ENCODE data around the gene ARL14EP.

Gene ARL14EP

DNA sequence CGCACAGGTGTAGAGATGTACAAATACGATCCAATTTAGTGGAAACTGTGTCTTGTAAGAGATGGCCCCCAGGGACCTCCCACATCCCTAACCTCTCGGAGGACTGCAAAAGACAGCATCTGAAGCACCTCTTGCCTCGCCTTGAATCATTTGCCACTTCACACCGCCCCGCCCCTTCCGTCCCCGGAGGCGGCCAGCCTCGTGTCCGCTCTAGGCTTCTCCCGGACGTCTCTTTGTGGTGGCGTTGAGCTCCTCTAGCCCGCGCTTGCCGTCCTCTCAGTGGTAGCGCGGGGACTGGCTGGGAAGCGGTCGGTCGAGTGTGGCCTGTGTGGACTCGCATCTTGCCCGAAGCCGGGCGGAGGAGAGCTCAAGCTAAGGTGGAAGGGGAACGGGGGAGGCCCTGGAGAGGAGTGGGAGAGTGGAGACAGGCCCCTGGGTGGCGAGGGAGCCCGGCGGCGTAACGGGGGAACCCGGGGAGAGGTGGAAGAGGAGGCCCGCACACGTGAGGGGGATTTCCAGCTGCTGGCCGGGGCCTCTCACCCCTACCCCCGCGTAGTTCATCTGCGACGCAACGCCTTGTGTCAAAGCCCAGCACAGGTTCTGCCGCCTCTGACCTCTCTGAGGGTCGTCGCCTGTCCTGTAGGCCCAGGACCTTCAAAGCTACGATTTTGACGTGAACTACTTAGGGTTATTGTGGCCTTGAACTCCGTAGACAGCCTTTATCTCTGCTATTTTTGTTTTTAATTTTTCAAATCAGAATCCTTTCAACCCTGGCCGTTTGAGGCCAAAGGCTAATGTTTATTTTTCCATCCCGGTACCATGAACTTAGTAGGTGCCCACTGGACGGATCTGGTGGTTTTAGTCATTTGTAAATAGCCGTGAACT lies at the start of gene ARL14EP:
Gene ARL14EP (plus strand): TSS at position 279 of the 885 bp plus-strand sequence. CDS start 7,845 bp downstream, outside the sequence.
- H3K4me3 ChIP-seq (ENCODE audit: low read depth, low read length) = peak within 1 kb of the TSS; percentile 71

DNA sequence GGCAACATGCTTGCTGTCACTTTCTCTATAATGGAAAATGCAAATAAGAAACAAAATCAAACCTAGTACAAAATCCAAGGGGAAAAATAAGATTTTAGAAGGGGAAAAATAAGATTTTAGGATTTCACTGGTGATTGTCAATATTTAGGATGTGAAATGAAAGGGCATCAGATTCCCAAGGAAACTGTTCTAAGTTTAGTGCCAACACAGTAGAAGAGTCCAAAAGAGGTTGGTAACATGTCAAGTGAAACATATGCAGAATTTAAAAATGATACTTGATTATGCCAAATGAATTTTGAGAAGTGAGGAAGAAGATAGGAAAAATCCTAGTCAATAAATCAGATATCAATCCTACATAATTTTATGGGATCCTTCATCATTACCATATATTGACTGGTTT lies 45.7 kb upstream of the ARL14EP start:
- H3K4me3 ChIP-seq (ENCODE audit: low read depth, low read length) = no peak overlapping the region
- TF ChIP-seq, protein P1, sequence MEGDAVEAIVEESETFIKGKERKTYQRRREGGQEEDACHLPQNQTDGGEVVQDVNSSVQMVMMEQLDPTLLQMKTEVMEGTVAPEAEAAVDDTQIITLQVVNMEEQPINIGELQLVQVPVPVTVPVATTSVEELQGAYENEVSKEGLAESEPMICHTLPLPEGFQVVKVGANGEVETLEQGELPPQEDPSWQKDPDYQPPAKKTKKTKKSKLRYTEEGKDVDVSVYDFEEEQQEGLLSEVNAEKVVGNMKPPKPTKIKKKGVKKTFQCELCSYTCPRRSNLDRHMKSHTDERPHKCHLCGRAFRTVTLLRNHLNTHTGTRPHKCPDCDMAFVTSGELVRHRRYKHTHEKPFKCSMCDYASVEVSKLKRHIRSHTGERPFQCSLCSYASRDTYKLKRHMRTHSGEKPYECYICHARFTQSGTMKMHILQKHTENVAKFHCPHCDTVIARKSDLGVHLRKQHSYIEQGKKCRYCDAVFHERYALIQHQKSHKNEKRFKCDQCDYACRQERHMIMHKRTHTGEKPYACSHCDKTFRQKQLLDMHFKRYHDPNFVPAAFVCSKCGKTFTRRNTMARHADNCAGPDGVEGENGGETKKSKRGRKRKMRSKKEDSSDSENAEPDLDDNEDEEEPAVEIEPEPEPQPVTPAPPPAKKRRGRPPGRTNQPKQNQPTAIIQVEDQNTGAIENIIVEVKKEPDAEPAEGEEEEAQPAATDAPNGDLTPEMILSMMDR (conservative IDR thresholded peaks at IDR 0.05; ENCODE audit: low read depth, low read length) = no peak
- no peak for DNase-seq (ENCODE audit: low read depth)

More for the DNA sequence above, at the start of gene ARL14EP:
- peak; percentile 98 for DNase-seq (ENCODE audit: low read depth)
- TF ChIP-seq, protein P1 (conservative IDR thresholded peaks at IDR 0.05; ENCODE audit: low read depth, low read length) = no peak

DNA sequence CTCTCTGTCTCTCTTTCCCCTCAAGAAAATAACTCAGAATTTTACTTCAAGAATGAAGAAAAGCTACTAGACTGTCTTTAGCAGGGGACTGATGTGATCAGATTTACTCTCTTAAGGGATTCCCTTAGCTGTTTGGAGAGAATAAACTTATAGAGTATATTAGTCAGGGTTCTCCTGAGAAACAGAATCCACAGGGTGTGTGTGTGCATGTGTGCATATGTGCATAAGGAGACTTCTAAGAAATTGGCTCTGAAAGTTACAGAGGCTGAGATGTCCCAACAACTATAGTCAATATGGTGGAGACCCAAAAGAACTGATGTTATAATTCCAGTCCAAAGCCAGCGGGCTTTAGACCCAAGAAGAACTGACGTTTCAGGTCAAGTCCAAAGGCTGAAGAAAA lies 43.1 kb upstream of the ARL14EP start:
- DNase-seq (ENCODE audit: low read depth) = no peak
- H3K4me3 ChIP-seq (ENCODE audit: low read depth, low read length) = no peak overlapping the region
- TF ChIP-seq, protein P1 (conservative IDR thresholded peaks at IDR 0.05; ENCODE audit: low read depth, low read length) = no peak

DNA sequence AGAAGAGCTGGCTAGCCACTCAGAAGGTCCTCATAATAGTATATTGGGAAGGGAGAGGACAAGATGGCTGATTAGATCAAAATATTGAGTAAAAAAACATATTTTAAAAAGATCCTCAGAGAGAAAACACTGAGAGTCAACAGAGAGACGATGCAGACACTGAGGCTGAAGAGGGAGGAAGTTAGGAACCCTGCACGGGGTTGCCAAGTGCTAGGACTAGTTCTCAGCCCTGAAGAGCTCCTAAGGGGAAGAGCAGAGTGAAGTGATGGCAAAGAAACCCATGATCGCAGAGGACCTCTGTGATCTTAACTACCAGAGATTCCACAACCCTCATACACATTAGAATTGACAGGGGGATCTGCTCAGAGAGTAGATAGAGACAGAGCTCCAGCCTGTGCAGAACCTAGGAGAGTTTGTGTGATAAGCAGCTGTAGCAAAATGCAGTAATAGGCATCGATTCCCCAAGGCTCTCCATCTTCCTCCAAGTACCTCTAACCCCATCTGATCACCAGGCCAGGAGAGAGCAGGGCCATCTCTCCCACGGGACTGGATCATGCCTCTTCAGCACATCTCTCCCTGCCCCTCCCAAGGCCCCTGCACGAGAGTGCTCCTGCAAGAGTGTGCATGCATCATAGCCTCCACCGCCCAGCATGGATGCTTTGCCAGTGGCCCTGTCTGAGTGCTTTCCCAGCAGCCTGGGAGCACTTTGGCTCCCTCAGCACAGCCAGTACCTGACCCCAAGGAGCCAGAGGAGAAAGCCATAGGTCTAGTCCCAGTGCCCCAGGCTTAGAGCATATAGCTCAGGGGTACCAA lies 41.2 kb upstream of the ARL14EP start:
- H3K4me3 ChIP-seq (ENCODE audit: low read depth, low read length) = no peak overlapping the region
- DNase-seq (ENCODE audit: low read depth) = no peak
- TF ChIP-seq, protein P1 (conservative IDR thresholded peaks at IDR 0.05; ENCODE audit: low read depth, low read length) = no peak

DNA sequence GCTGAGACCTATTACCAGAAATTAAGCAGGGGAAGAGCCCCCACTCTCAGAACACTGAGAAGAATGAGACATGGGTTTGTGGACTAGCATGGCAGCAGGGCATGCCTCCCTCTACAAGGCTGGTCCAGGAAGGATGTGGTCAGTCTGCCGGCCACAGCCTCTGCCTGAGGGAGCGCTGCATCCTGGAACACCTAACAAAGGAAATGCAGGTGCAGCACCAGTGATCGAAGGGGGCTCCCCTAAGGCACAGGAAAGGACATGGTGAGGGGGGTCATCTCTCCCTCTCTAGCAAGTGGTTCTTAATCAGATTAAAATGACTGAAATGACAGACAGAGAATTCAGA lies 40.6 kb upstream of the ARL14EP start:
- H3K4me3 ChIP-seq (ENCODE audit: low read depth, low read length) = no peak overlapping the region
- TF ChIP-seq, protein P1 (conservative IDR thresholded peaks at IDR 0.05; ENCODE audit: low read depth, low read length) = no peak
- DNase-seq (ENCODE audit: low read depth) = no peak

DNA sequence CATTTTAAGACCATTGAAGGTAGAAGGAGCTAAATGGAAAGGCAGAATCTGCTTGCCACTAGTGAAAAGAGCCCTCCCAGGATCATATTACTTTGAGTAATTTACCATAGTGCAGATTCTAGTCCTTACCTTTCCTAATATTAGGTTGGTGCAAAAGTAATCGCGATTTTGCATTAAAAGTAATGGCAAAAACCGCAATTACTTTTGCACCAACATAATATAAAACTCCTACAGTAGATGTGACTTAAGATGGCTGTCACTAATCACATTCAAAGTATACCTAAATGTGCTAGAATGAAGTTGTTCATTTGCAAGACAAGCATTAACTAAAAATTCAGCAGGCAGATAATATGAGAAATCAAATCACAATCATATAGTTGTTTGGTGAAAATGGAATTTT lies 38.1 kb upstream of the ARL14EP start:
- TF ChIP-seq, protein P1 (conservative IDR thresholded peaks at IDR 0.05; ENCODE audit: low read depth, low read length) = no peak
- no peak overlapping the region for H3K4me3 ChIP-seq (ENCODE audit: low read depth, low read length)
- no peak for DNase-seq (ENCODE audit: low read depth)
